Caki2 (cell line): ENCODE data around the gene PHLPP1. TPM values are rescaled to one million over a fixed set of nuclear protein-coding genes. Genes with fewer than 3 reads are reported as not detected.
"Not testable (repeated sequence)": the region's sequence is repeated elsewhere in the genome, so short reads cannot be mapped to it uniquely, and the experiment has no call there.

Experiments
- DNase-seq: peaks from one replicate; pipeline ENCODE4 v3.0.0-alpha.2; 2015; ENCODE audit warnings: low read depth
- in situ Hi-C: cut with HindIII; loops from 2 replicates; pipeline ENCODE4 v1.10.0; 2016; ENCODE audit warnings: low sequenced_read_pairs, low pct_unique_long_range_greater_than_20kb, mixed read lengths
- total RNA-seq: library from RNA; depleted of rRNA; stranded (reverse); fragments of >200 nt; shearing (Covaris generic); gene quantifications from 2 replicates; pipeline ENCODE4 v1.2.3, GENCODE V29; 2014; ENCODE audit warnings: low replicate concordance

Gene PHLPP1
- total RNA-seq, 1 experiment from 2014 or later = 13.2 TPM

GRCh38 chr18:62784966-62785413 lies 69.6 kb downstream of the PHLPP1 start:
- in situ Hi-C loops = no loop called here
- DNase-seq = no peak

GRCh38 chr18:62786689-62787088 lies 71.3 kb downstream of the PHLPP1 start:
- in situ Hi-C loops = no loop called here
- DNase-seq = no peak

- no peak for DNase-seq
- in situ Hi-C loops = no loop called here
Measured at GRCh38 chr18:62788111-62788510, 72.8 kb downstream of the PHLPP1 start.

- DNase-seq = no peak
- in situ Hi-C loops = no loop called here
Measured at GRCh38 chr18:62788876-62789275, 73.5 kb downstream of the PHLPP1 start.

- in situ Hi-C loops = no loop called here
Measured at GRCh38 chr18:62790871-62791772, 75.8 kb downstream of the PHLPP1 start.

GRCh38 chr18:62792016-62792415 lies 76.7 kb downstream of the PHLPP1 start:
- DNase-seq = no peak
- in situ Hi-C loops = no loop called here

More at GRCh38 chr18:62790871-62791772, 75.8 kb downstream of the PHLPP1 start:
- no peak for DNase-seq

GRCh38 chr18:62795813-62796212 lies 80.5 kb downstream of the PHLPP1 start:
- DNase-seq = no peak
- in situ Hi-C loops = no loop called here

GRCh38 chr18:62796216-62796621 lies 80.9 kb downstream of the PHLPP1 start:
- in situ Hi-C loops = no loop called here

GRCh38 chr18:62797329-62797728 lies 82.0 kb downstream of the PHLPP1 start:
- DNase-seq = no peak
- in situ Hi-C loops = no loop called here

More at GRCh38 chr18:62796216-62796621, 80.9 kb downstream of the PHLPP1 start:
- no peak for DNase-seq

- in situ Hi-C loops = no loop called here
Measured at GRCh38 chr18:62799977-62800376, 84.6 kb downstream of the PHLPP1 start.

GRCh38 chr18:62802523-62802922 lies 87.2 kb downstream of the PHLPP1 start:
- no peak for DNase-seq
- in situ Hi-C loops = no loop called here

More at GRCh38 chr18:62799977-62800376, 84.6 kb downstream of the PHLPP1 start:
- DNase-seq = no peak

- no peak for DNase-seq
- in situ Hi-C loops = no loop called here
Measured at GRCh38 chr18:62807396-62807795, 92.1 kb downstream of the PHLPP1 start.

- DNase-seq = no peak
- in situ Hi-C loops = no loop called here
Measured at GRCh38 chr18:62808123-62808522, 92.8 kb downstream of the PHLPP1 start.

GRCh38 chr18:62809445-62809844 lies 94.1 kb downstream of the PHLPP1 start:
- DNase-seq, in situ Hi-C loops: not testable (repeated sequence)

GRCh38 chr18:62809900-62810299 lies 94.6 kb downstream of the PHLPP1 start:
- in situ Hi-C loops = no loop called here

GRCh38 chr18:62810682-62811081 lies 95.3 kb downstream of the PHLPP1 start:
- DNase-seq = no peak
- in situ Hi-C loops = no loop called here

More at GRCh38 chr18:62809900-62810299, 94.6 kb downstream of the PHLPP1 start:
- no peak for DNase-seq

GRCh38 chr18:62811674-62812073 lies 96.3 kb downstream of the PHLPP1 start:
- no peak for DNase-seq
- in situ Hi-C loops = no loop called here

- no peak for DNase-seq
- in situ Hi-C loops = no loop called here
Measured at GRCh38 chr18:62812242-62812641, 96.9 kb downstream of the PHLPP1 start.

- in situ Hi-C loops = no loop called here
Measured at GRCh38 chr18:62812876-62813275, 97.5 kb downstream of the PHLPP1 start.

More at GRCh38 chr18:62812876-62813275, 97.5 kb downstream of the PHLPP1 start:
- no peak for DNase-seq
